Measurements from ENCODE around the gene ANXA5.

ANXA5 gene

DNA sequence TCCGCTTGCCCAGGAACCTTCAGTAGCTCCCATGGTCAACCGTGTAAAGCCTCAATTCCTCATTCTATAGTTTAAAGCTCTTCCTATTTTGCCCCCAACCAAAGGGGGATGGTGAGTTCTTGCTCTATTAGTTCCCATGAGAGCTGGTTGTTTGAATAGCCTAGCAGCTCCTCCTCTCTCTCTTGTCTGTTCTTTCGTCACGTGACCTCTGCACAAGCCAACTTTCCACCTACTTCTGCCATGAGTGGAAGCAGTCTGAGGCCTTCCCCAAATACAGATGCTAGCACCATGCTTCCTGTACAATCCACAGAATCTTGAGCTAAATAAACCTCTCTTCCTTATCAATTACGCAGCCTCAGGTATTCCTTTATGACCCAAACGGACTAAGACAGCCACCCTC lies 42.8 kb downstream of the ANXA5 start:
- Mint-ChIP-seq H3K9me3 (peaks cover 7% of the 10 kb centered on the region), H3K27me3 (peaks cover 8% of the 10 kb centered on the region), H3K4me1 (peaks cover 10% of the 10 kb centered on the region), H3K36me3 (no peaks in the 10 kb centered on the region), H3K27ac (no peak overlapping the region), H3K4me3 (no peak overlapping the region)
- ATAC-seq = no peak

DNA sequence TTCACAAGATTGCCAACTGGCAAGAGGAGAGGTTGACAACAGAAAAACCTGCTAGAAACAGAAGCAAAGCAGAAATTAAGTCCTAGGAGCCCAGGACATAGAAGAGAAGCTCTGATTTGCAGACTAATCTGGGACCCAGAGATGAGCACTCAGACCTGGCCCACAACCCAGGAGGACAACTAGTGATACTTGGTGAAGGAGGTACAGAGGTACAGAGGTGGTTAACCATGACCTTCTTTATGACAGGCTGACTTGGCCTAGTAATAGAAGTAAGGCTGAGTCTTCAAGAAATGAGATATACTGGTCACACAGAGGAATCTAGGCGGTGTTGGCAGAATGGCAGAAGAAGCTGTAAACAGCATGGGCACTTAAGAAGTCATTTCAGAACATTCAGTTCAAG lies 43.6 kb downstream of the ANXA5 start:
- no peak for ATAC-seq
- Mint-ChIP-seq H3K27me3 (peaks cover 9% of the 10 kb centered on the region), H3K36me3 (no peaks in the 10 kb centered on the region), H3K27ac (no peak overlapping the region), H3K4me1 (peaks cover 10% of the 10 kb centered on the region), H3K4me3 (no peak overlapping the region), H3K9me3 (peaks cover 7% of the 10 kb centered on the region)

DNA sequence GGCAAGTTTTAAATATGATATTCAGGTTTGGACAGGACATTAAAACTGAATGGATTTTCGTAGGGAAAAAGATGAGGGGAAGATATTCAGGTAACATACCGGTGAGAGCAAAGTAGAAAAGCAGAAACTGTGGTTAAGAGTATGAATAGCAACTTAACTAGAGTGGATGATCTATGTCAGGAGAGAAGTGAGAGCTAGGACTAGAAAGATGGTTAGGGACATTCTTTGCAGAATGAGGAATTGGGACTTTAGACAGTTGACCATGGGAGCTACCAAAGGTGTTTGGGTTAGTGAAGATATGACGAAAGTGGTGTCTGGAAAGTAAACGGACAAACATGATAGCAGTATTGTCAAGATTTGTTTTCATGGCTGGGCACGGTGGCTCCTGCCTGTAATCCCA lies 45.2 kb downstream of the ANXA5 start:
- Mint-ChIP-seq H3K9me3 (peaks cover 7% of the 10 kb centered on the region), H3K4me1 (peaks cover 10% of the 10 kb centered on the region), H3K36me3 (no peaks in the 10 kb centered on the region), H3K4me3 (no peak overlapping the region), H3K27ac (no peak overlapping the region), H3K27me3 (peaks cover 9% of the 10 kb centered on the region)
- peak; percentile 51 for ATAC-seq

DNA sequence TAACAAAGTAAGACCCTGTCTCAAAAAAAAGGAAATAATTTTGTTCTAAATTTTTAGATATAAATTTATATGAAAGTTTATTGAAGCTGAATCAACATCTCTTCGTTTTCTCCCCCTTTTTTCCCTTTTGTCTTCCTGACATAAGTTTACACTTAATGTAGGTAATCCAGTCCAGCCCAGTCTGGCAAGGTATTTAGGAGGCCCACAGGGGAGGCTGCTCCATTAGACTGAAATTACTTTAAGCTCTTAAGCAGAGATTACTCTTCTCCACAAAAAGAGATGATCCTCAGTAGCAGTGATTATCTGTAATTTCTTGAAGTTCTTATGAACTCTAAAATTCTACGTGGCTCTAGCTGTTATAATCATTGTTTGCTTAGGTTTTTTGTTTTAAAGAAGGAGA lies 46.0 kb downstream of the ANXA5 start:
- Mint-ChIP-seq H3K27ac (no peak overlapping the region), H3K4me1 (peaks cover 10% of the 10 kb centered on the region), H3K36me3 (no peaks in the 10 kb centered on the region), H3K27me3 (peaks cover 9% of the 10 kb centered on the region), H3K4me3 (no peak overlapping the region), H3K9me3 (peaks cover 7% of the 10 kb centered on the region)
- no peak for ATAC-seq

DNA sequence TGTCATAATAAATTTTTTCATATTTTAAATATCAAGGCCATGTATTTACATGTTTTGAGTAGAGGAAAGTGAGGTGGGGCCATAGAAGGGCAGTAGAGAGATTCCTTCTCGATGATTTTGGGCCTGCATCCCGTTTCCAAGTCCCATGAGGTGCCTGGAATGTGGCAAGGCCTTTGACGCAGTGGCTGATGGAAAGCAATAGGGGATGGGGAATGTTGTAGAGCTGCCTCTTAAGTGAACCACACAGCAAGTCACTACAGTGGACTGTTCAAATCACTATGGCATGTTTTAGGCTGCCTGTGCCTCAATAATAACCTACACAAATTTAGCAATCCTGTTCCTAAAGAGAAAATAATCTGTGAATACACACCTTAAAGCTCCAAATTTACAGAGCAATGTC lies 48.3 kb downstream of the ANXA5 start:
- Mint-ChIP-seq H3K27me3 (peaks cover 9% of the 10 kb centered on the region), H3K27ac (no peak overlapping the region), H3K9me3 (peaks cover 7% of the 10 kb centered on the region), H3K4me3 (no peak overlapping the region), H3K36me3 (no peaks in the 10 kb centered on the region), H3K4me1 (no peaks in the 10 kb centered on the region)
- no peak for ATAC-seq

DNA sequence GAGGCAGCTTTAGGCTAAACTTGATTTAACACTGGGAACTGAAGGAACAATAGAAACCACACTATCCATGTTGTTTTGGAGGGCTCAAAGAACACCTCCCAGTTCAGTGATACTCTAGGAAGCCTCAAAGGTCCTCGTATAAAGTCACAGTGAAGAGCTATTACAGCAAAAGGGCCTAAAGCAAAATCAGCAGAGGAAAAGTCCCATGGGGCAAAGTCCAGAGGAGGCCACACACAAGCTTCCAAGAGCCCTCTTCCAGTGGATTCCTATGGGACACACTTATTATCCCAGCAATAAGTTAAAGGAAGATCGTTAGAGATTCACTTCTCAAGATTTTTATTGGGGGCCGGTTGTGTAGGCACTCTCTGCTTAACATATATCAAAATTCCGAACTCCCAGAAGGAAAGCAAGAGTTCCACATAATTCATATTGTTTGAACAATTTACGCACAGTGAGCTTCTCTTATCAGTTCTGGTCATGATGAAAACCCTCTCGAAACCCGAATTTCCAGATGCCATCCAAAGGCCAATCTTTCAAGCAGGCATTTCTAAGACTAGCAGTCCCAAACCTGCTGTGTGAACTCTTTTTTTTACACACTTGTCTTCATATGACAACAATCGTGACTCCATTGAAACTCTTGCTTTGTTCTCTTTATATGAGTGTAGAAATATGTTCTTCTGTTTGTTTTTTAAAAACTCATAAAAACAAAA lies 53.7 kb downstream of the ANXA5 start:
- Mint-ChIP-seq H3K27me3 (peaks cover 11% of the 10 kb centered on the region), H3K27ac (no peak overlapping the region), H3K4me1 (no peaks in the 10 kb centered on the region), H3K36me3 (no peaks in the 10 kb centered on the region), H3K9me3 (no peaks in the 10 kb centered on the region), H3K4me3 (no peak overlapping the region)
- ATAC-seq = no peak

DNA sequence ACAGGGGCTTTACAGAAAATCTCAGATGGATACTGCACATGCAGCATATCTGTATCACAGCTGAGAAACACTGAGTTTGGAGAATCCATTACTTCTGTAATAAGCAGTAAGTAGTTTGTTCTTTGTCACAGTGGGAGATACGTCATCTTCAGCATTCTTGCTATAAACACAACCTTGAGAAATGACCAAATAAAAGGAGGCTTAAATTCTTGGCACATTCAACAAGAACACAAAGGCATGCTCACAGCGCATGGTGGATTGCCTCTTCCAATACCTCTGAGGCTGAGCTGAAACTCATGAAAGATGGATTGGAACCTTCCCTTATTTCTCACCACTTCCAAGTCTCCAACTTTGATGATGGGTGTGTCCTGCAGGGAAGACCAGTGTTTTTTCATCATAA lies 54.5 kb downstream of the ANXA5 start:
- peaks cover 15% of the 10 kb centered on the region for H3K27me3 Mint-ChIP-seq
- no peak overlapping the region for H3K27ac Mint-ChIP-seq
- H3K9me3 Mint-ChIP-seq = no peaks in the 10 kb centered on the region
- no peaks in the 10 kb centered on the region for H3K4me1 Mint-ChIP-seq
- no peak for ATAC-seq
- H3K36me3 Mint-ChIP-seq = no peaks in the 10 kb centered on the region
- no peak overlapping the region for H3K4me3 Mint-ChIP-seq

DNA sequence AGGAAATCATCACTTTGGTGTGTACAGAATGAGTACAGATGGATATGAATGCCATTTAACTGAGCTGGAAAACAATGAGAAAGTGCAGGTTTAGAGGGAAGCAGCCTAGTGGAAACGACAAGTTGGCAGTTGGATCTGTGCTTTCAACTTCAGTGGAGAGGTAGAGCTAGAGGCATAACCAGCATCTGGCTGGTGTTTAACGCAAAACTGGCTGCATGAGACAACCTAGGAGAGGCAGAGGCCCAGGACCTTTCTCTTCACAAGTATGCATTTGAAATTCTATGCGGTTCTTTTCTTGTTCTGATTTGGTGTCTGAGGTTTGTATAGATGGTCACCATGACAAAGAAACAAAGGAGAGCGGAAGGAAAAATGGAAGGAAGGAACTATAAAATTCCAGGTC lies 63.1 kb downstream of the ANXA5 start:
- H3K36me3 Mint-ChIP-seq = no peaks in the 10 kb centered on the region
- peaks cover 9% of the 10 kb centered on the region for H3K27me3 Mint-ChIP-seq
- ATAC-seq = no peak
- no peaks in the 10 kb centered on the region for H3K9me3 Mint-ChIP-seq
- H3K4me3 Mint-ChIP-seq = no peak overlapping the region
- no peaks in the 10 kb centered on the region for H3K4me1 Mint-ChIP-seq
- no peak overlapping the region for H3K27ac Mint-ChIP-seq

DNA sequence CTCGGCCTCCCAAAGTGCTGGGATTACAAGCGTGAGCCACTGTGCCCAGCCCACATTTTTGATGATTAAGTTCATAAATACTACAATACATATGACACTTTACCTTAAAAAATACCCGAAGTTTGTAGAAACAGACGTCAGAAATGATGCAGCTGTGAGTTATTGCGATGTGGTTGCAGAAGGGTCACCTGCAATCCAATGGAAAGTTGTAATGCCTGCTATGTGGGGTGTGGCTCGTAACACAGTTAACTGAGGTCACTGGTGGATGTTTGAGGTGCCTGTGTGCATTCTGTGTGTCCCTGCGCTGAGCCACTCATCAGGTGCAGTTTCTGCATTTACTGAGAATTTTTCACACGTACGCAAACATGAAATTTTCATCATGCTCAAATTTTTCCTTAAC lies 64.1 kb downstream of the ANXA5 start:
- no peaks in the 10 kb centered on the region for H3K36me3 Mint-ChIP-seq
- peaks cover under 1% of the 10 kb centered on the region for H3K27me3 Mint-ChIP-seq
- H3K4me1 Mint-ChIP-seq = no peaks in the 10 kb centered on the region
- H3K9me3 Mint-ChIP-seq = no peaks in the 10 kb centered on the region
- no peak overlapping the region for H3K4me3 Mint-ChIP-seq
- no peak overlapping the region for H3K27ac Mint-ChIP-seq
- ATAC-seq = no peak

Measured in stimulated activated memory B cell treated with anti-CD40 and anti-IgM and Interleukin-4, amounts not matched to agents 10 μg/mL and 1 μg/mL and 100 μg/mL, for 72 hours (primary cell).